ELR (cell line): ENCODE data around the gene IL16.
A peak's percentile ranks its signal among the peaks of the same experiment; 100 is the strongest.
"Not testable (repeated sequence)": the region's sequence is repeated elsewhere in the genome, so short reads cannot be mapped to it uniquely, and the experiment has no call there.

Experiments used
- DNase-seq: peaks from one replicate; pipeline ENCODE4 v3.0.0-alpha.2; 2015; ENCODE audit warnings: low read depth

IL16 gene

DNA sequence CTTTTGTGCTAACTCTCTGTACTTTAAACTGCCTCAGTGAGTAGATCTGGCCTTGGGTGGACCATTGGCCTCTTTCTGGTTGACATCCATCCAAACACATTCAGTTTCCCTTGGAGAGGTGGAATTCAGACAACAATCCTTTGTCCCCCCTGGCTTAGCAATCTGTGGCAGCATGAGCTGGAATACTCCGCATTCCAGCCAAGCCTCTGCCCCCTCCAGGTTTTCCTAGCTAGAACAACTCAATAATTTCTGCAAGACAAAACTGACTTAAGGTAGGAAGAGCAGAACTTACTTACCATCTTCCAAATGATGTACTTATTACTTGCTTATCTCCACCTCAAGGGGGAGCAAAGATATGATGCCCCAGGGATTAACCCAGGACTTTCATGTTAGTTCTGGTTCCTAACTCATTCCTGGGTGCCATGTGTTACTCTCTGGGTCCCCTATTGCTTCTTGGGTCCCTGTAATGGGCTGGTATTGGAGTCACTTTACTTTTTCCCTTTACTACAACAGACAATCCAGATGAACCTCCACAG is 21.8 kb upstream of the IL16 start:
- no peak for DNase-seq

DNA sequence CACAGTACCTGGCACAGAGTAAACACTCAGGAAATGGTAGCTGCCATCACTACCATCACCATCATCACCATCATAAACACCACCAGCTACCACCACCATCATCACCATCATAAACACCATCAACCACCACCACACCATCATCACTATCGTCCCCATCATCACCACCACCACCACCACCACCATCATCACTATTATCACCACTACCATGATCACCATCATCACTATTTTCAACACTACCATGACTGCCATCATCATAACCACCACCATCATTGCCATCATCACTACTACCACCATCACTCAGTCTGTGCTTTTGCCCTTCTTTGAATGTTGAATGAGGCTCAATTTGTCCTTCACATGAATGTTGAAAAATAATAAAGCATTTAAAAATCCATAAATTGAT is 21.2 kb upstream of the IL16 start:
- no peak for DNase-seq

DNA sequence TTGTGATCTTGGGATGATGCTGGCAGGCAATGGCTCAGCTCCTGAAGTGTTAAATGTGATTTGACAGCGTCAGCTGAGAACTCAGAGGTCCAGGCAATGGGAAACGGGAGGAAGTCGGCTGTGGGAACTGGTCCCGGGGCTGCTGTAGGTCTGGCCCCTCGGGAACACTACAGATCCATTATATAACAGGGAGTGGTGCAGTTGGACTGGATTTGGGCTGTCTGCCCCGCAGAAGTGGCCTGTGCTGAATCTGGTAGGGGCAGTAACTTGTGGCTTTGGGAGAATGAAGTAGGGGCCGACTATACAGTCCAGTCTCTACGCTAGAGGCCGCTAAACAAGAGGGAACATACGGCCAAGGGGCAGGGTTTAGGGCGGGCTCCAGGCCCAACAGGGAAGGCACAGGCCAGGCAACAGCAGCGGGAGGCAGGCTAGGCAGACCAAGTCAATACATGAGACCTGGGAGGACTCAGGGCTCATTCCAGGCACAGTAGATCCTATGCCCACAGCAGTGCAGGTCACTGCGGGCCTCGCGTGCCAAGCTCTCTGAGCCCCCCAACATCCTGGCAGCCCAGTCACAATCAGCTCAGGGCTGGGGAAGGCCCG is 20.3 kb upstream of the IL16 start:
- DNase-seq: no peak

DNA sequence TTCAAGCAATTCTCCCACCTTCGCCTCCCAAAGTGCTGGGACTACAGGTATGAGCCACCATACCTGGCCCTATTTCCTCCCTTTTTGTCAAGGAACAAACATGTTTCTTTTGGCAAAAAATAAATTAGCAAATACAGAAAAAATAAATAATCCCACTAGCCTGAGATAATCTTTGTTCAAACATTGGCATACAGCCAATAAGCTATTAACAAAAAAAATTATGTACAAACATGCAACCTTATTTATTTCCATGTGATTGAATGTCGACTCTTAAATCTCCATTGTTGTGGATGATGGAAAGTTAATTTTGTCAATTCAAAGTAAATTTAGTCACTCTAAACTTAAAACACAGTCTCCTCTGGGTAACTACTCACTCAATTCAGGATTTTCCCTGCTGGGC is 18.3 kb upstream of the IL16 start:
- no peak for DNase-seq

DNA sequence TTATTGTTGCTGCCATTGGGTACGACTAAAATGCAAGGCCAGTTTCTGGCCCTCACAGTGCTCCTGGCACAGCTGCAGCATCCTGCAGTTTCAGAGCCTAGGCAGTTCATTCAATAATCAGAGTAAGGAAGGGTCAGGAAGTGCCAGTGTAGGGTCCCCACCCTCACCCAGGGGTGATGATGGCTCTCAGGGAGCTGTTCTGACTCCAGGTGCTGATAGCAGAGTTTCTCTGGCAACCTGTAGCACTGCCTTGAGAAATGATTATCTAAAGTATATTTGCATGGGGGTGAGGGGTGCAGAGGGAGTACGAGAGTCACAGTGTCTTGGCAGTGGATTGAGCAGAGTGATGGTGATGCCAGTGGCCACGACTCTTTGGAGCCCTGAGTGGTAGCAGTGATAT is 15.5 kb upstream of the IL16 start:
- no peak for DNase-seq

DNA sequence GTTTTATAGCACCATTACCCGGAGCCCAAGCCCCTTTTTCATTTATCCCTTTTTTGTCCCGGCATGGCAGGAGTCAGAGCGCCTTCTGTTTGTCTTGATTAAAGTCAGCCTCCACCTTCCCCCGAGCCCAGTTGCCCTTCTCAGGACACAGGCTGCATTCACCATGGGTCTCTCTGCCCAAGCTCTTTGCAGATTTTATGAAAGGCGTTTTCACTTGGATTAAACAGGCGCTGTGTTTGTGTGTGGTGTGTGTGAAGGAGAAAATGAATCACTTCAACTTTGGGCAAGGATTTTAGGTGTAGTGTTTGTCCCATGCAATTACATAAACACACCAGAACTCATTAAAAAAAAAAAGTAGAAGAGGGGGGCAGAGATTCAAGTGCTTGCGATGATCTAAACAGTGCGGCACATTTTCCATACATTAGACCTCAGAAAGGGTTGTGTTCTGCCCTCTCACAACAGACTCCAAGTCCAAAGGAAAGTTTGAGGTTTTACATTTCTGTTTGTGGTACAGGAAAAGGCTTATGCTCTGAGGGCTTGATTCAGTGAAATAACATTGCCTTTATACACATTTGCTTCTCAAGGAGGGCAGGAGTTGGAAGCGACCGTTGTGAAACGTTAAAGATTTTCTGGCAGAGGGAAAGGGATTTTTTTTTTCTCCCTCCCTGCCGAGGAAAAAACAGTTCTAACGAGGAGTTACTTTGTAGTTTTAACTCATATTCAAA is 14.5 kb upstream of the IL16 start:
- no peak for DNase-seq

DNA sequence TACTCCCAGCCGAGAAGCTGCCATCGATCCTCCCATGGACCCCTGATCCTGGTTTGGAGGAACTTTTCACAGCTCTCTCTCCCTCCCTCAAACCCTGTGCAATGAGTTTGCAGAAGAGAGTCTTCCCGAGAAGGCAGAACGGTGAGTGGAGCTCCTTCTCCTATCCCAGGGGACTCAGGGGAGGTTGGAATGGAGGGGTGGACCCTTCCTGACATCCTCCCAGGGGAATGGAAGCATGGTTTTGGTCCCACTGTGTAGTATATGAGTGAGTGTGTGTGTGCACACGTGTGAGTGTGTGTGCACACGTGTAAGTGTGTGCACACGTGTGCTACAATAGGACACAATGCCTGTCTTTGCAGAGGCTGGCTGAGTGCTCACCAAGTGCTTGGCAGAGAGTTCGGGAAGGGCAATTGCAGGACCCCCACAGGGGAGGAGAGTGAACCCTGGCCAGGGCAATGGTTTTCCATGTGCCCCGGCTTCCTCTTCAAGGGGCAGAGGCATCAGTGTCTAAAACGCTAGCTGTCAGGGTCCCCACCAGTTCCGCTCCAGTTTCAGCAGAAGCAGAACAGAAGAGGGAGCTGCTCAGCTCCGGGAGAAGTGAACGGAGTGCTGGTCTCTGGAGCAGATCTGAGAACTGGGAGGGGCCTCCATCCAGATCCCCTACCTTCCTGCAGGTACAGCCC is 13.8 kb upstream of the IL16 start:
- DNase-seq: no peak

DNA sequence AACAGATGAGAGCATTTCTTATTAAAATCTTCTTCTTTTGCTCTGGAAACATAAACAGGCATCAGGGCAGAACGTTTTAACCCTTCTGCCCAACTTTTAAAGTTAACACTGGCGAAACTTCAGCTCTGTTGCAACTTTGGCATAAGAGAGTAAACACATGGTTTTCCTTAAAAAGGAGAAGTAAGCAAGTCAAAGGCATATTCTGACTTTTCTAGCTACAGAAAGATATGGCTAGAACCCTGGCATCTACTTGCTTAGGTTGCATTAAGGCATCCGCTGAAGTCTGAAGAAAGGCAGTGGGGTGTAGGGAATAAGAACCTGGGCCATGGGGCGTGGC is 13.3 kb upstream of the IL16 start:
- DNase-seq: no peak

DNA sequence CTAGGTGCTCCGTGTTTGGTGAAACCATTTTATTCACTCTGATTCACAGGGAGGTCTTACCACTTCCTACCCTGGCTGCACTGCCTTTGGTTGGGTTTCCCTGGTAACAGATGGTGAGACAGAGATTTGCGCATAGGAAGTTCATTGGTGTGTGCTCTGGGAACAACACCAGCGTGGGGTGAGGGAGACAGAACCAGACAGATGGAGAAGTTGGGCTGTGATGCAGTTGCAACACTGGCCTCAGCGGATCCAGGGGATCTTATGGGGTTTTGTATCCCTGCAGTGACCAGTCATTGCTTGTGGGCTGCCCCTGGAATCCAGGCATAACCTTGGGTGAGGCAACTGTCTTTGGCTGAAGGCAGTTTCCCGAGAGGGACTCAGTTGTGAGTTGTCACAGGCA is 12.5 kb upstream of the IL16 start:
- DNase-seq: peak; percentile 3

DNA sequence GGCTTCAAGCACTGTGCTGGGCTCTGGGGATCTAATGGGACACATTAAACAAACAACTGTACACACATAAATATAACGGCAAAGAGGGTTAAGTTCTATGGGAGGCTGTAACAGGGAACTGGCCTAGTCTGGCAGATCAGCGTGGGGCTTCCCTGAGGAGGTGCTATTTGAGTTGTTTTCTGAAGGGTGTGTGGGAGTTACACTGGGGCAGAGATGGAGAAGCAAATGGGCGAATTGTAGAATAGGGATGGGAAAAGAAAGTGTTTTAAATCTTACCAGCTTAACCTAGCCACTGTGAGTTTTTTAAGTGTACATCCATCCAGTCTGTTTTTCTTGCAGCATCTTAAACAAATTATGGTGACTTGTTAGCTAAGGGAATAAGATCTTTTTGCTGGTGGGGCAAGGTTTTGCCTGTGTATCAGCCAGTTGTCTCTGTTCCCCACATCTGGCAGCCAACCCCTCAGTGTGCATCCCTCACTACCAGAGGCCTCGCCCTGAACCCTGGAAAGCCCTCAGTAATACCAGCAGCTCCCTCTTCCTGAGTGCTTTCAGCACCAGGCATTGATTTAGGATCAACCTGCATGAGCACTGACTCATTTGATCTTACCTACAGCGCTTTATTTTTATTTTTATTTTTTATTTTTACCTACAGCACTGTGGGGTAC is 10.9 kb upstream of the IL16 start:
- DNase-seq: no peak

DNA sequence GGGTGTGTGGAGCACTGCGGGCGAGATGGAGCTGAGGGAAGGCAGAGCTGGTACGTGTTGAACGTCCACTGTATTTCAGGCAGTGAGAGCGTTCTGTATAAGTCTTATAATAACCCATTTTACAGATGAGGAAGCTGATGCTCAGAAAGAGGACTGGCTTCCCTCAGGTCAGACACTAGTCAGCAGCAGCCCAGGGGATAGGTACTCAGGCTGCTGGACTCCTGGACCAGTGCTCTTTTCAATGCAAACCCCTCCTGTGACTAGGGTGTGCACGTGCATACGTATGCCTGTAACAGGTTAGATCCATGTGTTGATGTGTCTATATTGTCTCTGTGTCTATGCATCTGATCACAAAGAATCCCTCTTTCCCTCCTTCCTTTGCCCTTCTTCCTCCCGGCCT is 8.3 kb upstream of the IL16 start:
- no peak for DNase-seq

DNA sequence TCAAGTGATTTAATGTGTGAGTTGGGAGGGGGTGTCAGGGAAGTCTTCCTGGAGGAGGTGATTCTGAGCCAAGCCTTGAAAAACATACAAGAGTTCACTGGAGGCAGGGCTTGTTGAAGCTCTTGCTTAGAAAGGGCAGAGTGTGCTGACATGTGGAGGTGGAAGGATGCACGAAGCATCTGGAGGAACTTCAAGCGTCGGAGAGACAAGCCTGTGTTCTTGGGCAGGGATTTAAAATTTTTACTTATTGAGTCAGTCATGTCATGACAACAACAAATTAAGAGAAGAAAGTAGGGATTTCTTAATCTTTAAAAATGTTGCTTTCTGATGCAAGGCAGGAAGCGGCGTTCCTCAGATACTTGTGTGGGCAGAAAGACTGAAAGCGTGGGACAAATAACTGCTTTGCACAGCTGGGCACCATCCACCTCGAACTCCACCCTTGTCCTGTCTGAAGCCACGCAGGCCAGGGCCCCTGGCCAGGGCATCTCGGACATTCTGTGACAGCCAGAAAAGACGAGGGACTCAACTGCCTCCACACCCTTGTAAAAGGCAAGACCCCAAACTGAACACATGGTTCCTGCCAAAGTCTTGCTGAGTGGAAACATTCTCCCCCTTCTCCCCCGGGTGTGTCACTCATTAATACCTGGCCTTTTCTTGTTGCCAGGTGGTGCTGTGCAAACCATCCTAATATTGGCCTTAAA is 6.9 kb upstream of the IL16 start:
- DNase-seq: peak; percentile 45

DNA sequence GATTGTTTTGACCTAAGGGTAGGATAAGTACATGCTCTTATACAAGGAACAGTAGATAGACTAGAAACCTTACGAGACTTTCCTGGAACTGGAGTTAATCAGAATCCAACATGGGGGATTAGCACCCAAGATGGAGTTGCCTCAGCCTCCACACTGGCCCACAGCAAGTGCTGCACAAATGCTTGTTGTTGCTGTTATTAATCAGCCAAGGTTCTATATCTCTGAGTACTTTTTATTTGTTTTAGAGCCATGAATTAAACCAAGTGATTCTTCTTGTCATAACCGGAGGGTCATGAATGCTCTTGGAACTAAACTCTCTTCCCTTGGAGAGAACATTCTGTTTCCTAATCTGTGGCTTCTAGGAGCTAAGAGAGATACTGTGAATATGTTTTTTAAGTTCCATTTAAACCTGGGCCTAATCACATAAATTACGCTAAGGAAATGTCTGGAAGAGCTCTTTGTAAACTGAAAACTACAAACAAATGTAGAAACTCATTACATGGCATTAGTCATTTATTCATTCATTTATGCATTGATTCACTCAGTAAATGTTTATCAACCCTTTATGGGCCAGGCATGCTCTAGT is 5.7 kb upstream of the IL16 start:
- no peak for DNase-seq

DNA sequence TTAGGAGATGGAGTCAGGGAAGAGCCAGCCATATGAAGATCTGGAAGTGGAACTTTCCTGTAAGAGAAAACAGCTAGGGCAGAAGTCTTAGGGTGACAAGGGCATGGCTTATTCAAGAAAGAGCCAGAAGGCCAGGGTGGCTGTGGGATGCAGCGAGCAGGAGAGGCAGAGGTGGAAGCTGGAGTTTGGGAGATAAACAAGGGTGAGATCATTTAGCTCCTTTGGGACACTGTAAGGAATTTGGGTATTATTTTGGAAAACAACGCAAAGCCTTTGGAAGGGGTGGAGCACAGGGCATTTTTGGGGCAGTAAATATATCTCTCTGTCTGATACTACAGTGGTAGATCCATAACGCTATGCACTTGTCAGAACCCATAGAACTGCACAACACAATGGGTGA is 5.0 kb upstream of the IL16 start:
- no peak for DNase-seq

DNA sequence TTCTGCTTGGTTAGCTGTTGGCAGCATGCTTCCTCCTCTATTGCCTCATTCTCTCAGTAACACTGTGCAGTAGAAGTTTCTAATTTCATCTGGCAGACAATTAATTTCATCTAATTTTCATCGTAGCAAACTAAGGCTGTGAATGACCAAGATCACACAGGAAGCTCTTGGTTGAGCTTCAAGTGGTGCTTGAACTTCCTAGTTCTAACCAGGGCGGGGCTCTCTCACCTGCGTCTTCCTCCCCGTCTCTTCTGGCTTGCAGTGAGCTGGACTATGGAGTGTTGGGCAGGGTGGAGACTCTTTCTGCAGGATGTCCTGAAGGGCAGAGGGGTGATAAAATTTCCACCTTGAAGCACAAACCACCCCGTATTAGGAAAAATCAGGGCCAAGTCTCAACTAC is 2.0 kb upstream of the IL16 start:
- DNase-seq: no peak

DNA sequence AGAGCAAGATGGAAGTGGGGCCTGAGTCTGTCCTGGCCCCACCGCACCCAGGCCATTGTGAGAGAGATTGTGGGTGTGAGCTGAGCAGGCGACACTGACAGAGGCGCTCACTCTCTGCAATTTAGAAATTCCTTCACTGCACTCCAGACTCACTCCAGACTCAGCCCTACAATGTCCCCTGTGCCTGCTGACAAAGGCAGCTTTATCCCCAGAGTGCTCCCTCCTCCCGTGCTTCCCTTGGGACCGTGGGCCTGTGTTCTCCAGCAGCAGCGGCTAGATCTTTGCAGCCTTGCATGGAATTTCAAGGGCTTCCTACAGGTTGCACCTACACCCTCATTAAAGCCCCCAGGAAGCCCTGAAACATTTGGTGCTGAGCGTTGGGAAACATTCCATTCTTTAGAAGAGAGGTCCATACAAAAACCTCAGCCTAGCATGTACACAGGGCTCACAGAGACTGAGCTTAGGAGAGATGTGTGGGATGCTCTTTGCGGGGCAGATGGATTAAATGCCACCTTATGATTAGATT is 1.3 kb upstream of the IL16 start:
- DNase-seq: no peak

DNA sequence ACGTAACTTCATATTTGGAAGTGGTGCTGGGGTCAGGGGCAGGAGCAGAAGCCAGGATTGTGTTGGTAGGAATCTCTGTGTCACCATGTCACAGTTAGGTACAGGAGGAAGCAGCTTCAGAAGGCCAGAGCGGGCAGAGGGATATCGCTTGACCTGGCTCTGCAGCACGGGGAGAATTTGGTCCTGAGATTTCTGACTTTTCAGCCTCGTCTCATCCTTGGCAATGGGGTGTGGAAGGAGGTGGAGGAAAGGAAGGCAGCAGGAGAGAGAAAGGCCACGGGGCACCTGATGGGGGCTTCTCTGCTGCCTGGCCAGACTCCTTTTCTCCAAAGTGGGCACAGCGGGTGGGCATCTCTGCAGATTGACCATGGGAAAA is 564 bp downstream of the IL16 start:
- no peak for DNase-seq

DNA sequence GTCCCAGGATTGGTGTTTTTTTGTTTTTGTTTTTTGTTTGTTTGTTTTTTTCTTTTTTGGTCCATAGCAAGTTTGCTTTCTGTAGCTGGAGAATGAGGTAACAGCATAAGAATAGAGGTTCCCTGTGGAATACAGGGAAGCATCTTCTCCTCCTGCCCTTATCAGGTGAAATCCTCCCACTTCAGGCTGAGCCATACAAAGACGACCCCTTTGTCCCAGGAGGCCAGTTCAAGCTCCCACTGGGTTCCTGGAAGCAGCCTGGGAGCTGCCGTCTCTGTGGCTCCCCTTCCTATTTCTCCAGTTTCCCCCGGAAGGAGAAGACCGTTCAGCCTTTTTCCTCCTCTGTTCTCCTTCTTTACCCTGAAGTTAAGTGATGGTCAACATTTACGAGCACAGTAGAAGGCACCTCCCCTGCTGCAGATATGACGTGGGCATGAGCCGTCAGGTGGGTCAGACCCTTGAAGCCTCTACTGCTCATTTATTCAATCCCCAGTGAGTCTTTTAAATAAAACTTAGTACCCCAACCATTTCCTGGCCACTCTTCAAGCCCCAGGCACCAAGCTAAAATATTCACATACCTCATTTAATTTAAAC is 1.1 kb downstream of the IL16 start:
- DNase-seq: no peak

DNA sequence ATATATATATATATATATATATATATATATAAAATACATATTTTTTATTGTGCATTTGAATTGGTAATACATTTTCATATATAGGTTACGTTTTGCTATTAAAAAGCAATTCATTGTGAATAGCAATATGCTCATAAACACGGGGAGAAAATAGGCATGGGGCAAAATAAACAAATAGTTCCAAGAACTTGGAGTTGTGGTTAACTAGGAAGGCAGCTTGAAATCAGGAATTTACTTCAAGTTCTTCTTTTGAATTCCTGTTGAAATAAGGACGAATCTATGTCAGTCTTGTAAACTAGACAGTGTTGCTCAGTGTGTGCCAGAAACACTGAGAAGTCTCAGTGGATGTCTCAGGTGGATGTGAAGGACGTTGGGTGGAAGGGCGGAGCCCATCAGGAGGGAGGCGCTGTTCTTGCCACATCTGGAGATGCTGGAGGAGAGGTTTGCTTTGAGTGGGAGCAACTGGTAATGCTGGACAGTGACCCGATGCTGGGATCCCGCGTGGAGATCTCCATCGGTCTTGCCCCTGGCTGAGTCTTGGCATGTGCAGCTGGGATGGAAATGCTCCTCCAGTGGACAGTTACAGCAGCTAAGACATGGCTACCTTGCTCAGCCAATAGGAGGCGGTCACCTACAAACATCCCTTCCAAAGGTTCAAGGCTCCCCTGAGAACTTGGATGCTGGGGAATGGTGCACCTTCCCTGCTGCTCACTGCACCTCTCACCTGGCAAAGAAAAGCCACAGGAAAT is 2.5 kb downstream of the IL16 start:
- no peak for DNase-seq

DNA sequence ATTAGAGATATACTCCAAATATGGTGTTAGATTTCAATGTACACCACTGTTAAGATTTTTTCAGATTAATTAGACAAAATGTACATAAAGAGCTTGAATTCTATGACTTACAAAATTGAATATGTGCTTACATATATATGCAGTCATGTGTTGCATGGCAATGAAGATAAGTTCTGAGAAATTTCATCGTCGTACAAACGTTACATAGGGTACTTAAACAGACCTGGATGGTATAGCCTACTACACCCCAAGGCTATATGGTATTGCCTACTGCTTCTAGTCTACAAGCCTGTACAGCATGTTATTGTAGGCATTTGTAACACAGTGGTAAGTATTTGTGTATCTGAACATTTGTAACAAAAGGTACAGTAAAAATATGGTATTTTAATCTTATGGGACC is 9.3 kb downstream of the IL16 start:
- no peak for DNase-seq

DNA sequence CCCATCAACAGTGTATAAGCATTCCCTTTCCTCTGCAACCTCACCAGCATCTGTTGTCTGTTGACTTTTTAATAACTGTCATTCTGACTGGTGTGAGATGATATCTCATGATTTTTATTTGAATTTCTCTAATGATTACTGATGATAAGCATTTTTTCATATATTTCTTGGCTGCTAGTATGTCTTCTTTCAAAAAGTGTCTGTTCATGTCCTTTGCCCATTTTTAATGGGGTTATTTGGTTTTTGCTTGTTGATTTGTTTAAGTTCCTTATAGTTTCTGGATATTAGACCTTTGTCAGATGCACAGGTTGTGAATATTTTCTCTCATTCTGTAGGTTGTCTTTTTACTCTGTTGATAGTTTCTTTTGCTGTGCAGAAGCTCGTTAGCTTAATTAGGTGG is 11.3 kb downstream of the IL16 start:
- DNase-seq: not testable (repeated sequence)
